GM06990 (cell line): ENCODE data around the gene FAM78A.

Experiments used
- DNase-seq: peaks from one replicate; pipeline ENCODE4 v3.0.0-alpha.2; 2011; ENCODE audit not compliant: insufficient read length; ENCODE audit errors: extremely low read depth
- H3K27me3 ChIP-seq: replicated peaks from 2 replicates; pipeline ENCODE4 v1.6.0; 2011; ENCODE audit warnings: low read length; ENCODE audit not compliant: control insufficient read depth, insufficient read depth
- H3K36me3 ChIP-seq: 2 replicates; pipeline ENCODE4 v1.5.1; 2011; ENCODE audit warnings: low read length; ENCODE audit not compliant: control insufficient read depth, insufficient read depth
- H3K4me3 ChIP-seq: replicated peaks from 2 replicates; pipeline ENCODE4 v1.5.1; 2011; ENCODE audit warnings: low read depth, mild to moderate bottlenecking, control low read depth, low read length
- CTCF ChIP-seq: IDR thresholded peaks from 2 replicates; pipeline ENCODE4 v1.5.1; 2011; ENCODE audit warnings: low read length, control low read depth, mild to moderate bottlenecking, inconsistent platforms; ENCODE audit not compliant: insufficient read depth, poor library complexity, severe bottlenecking

Gene FAM78A

GRCh38 chr9:131220485-131220884 lies 55.8 kb downstream of the FAM78A start:
- Histone ChIP-seq H3K27me3 (no peaks in the 10 kb centered on the region), H3K36me3 (no peaks in the 10 kb centered on the region; the same call in none of the 2 replicates), H3K4me3 (no peak overlapping the region)
- no peak for TF ChIP-seq CTCF
- DNase-seq = no peak

GRCh38 chr9:131218370-131218769 lies 57.9 kb downstream of the FAM78A start:
- H3K36me3 ChIP-seq = no peaks in the 10 kb centered on the region; the same call in none of the 2 replicates
- no peak for TF ChIP-seq CTCF
- DNase-seq = no peak
- H3K4me3 ChIP-seq = no peak overlapping the region
- H3K27me3 ChIP-seq = no peaks in the 10 kb centered on the region

GRCh38 chr9:131217331-131218031 lies 58.8 kb downstream of the FAM78A start:
- no peak for TF ChIP-seq CTCF
- H3K36me3 ChIP-seq = no peaks in the 10 kb centered on the region; the same call in none of the 2 replicates
- H3K4me3 ChIP-seq = no peak overlapping the region
- no peaks in the 10 kb centered on the region for H3K27me3 ChIP-seq
- no peak for DNase-seq

- TF ChIP-seq CTCF = no peak
- Histone ChIP-seq H3K4me3 (no peak overlapping the region), H3K27me3 (no peaks in the 10 kb centered on the region), H3K36me3 (no peaks in the 10 kb centered on the region; the same call in none of the 2 replicates)
- DNase-seq = no peak
These were observed 59.5 kb downstream of the FAM78A start for GRCh38 chr9:131216806-131217205.

- no peak for DNase-seq
- no peaks in the 10 kb centered on the region for H3K27me3 ChIP-seq
- no peaks in the 10 kb centered on the region; the same call in 1 of the 2 replicates for H3K36me3 ChIP-seq
- no peak overlapping the region for H3K4me3 ChIP-seq
- TF ChIP-seq CTCF = no peak
These were observed 61.4 kb downstream of the FAM78A start for GRCh38 chr9:131214876-131215275.
